HUES64 (cell line): ENCODE results near the gene SHISAL1.

Experiments used
- H3K27ac ChIP-seq: 2 replicates; pipeline ENCODE4 v1.7.0; 2013; ENCODE audit warnings: low read depth, low read length, inconsistent platforms
- H3K27me3 ChIP-seq: 2 replicates; pipeline ENCODE4 v1.6.1; 2013; ENCODE audit warnings: mild to moderate bottlenecking, low read length; ENCODE audit not compliant: insufficient read depth
- H3K36me3 ChIP-seq: 2 replicates; pipeline ENCODE4 v1.6.1; 2013; ENCODE audit warnings: mild to moderate bottlenecking, low read length; ENCODE audit not compliant: insufficient read depth
- H3K4me1 ChIP-seq: 2 replicates; pipeline ENCODE4 v1.6.1; 2013; ENCODE audit warnings: mild to moderate bottlenecking, low read length, moderate library complexity; ENCODE audit not compliant: insufficient read depth
- H3K4me3 ChIP-seq: 2 replicates; pipeline ENCODE4 v1.5.1; 2013; ENCODE audit warnings: mild to moderate bottlenecking, low read length, moderate library complexity
- H3K9ac ChIP-seq: 2 replicates; pipeline ENCODE4 v1.6.1; 2013; ENCODE audit warnings: mild to moderate bottlenecking, low read depth, low read length
- H3K9me3 ChIP-seq: 2 replicates; pipeline ENCODE4 v1.6.1; 2013; ENCODE audit warnings: low read depth, low read length; ENCODE audit not compliant: insufficient read depth
- WGBS: fragments of 150-250, 120-280 bp; methylation state at CpG from one replicate; pipeline ENCODE4 v1.1.7; 2013; ENCODE audit warnings: missing lambda C conversion rate; 5-methylcytosine and 5-hydroxymethylcytosine counted together

The SHISAL1 gene

DNA sequence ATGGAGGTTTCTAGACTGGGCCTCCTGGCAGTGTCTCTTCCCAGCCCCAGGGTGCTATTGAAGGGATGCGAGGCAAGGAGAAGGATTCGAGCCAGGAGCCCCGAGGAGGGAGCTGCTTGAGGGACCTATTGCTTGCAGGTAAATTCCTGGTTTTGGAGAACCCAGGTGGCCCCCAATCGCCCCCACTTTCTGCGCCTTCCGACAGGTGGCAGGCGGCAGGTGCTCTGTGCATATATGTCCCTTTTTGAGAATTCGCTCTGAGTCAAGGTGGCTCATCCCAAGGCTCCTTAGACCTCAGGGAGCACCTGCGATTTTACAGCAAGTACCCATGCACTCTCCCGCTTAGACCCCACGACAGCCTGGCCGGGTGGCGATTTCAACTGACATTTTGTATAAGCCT is 40.3 kb upstream of the SHISAL1 start:
- H3K9me3 ChIP-seq = no peaks in the 10 kb centered on the region
- 88% methylated on average over 13 of the region's 13 CpGs for WGBS
- no peak overlapping the region for H3K9ac ChIP-seq
- H3K4me1 ChIP-seq = peaks cover 12% of the 10 kb centered on the region
- no peak overlapping the region for H3K27ac ChIP-seq
- no peaks in the 10 kb centered on the region for H3K27me3 ChIP-seq
- no peaks in the 10 kb centered on the region for H3K36me3 ChIP-seq
- H3K4me3 ChIP-seq = no peak overlapping the region

DNA sequence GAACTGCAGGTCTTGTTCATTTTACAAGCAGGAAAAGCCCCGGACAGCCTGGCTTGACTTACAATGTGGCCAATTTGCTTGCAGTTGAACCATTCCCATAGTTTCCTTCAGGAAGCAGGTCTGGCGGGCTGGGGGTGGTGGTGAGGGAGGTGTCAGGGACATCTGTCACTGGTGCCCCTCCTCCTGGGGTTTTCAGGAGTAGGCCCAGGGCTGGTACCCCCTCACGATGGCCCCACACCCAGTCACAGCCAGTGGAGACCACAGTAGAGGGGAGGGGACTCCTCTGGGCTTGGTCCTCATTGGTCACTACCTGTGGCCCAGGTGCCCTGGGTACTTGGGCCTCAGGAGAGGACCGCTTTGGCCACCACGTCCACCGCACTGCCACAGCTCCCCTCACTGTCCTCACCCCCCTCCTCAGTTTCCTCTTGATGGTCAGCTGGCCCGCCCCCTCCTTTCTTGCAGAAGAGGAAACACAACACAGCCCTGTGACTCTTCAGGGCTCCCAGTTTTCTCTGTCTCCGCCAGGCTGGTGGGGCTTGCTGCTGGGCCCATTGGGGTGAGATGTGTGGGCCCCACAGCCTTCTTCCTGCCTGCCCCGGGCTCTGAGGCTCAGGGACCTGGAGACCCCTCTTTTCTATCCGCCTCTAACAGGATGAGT is 39.8 kb upstream of the SHISAL1 start:
- Histone ChIP-seq H3K27me3 (no peaks in the 10 kb centered on the region), H3K36me3 (no peaks in the 10 kb centered on the region), H3K4me3 (no peak overlapping the region), H3K27ac (no peak overlapping the region), H3K9me3 (no peaks in the 10 kb centered on the region), H3K9ac (no peak overlapping the region), H3K4me1 (peaks cover 7% of the 10 kb centered on the region)
- 83% methylated on average over 10 of the region's 10 CpGs for WGBS

DNA sequence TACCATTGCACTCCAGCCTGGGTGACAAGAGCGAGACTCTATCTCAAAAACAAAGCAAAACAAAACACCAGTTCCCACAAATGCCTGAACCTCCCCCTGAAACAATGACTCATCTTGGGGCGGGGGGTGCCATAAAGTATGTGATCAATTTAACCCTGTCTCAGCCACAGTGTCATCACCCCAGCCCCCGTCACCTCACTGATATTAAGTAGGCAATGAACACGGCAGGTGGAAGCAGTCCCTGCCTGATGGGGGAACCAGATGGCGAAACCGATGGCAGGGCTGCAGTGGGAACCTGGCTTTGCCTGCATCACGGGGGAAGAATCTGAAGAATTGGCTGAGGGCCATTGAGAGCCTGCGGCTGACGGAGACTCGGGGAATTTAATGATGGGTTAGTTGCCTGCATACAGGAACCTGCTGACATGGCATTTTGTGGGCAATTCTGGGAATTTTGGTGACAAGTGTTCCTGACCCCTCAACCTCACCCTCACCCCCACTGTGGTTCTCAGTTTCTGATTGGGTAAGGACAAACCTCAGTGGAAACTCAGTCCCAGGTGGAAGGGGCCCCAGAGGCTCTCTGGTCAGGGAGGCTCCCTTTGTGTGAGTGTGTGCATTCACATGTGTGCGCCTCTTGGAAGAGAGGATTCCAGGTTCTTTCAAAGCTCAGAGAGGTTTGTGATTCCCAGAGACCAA is 39.1 kb upstream of the SHISAL1 start:
- Histone ChIP-seq H3K4me3 (no peak overlapping the region), H3K9ac (no peak overlapping the region)
- WGBS = 53% methylated on average over 11 of the region's 11 CpGs

DNA sequence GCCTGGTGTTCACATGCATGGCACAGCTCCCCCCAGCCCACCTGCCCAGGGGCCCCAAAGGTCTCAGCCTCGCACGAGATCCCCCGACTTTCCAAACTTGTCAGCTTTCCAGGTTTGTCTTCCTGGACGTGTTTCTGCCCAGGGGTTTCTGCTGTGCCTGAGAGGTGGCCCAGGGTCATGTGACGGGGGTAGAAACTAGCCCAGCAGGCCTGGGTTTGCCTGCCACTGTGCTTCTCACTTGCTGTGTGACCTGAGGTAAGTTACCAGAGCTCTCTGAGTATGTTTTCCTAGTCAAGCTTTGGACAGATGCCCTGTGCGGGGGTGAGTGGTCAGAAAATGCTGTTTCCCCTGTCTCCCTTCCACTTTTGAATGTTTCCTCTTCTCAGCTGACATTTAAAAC is 38.3 kb upstream of the SHISAL1 start:
- no peak overlapping the region for H3K9ac ChIP-seq

More for the DNA sequence above, 39.1 kb upstream of the SHISAL1 start:
- Histone ChIP-seq H3K36me3 (no peaks in the 10 kb centered on the region), H3K27ac (no peak overlapping the region), H3K9me3 (no peaks in the 10 kb centered on the region), H3K4me1 (peaks cover 7% of the 10 kb centered on the region), H3K27me3 (no peaks in the 10 kb centered on the region)

DNA sequence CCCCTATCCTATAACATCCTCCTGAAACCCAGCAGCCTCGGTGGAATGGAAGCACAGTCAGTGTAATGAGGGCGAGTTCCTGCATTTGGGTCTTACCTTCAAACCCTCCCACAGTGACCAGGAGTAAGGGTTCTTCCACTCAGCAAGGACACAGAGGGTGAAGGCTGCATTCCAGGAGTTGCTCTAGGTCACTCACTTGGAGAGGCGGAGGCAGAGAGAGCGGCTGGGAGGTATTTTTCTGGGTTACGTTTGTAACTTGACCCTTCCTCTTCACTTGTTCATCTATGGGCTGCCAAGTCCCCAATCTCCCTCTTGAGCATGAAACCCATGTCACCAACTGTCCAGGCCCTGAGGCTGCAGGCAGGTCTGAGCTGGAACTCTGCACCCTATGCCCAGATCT is 36.8 kb upstream of the SHISAL1 start:
- Histone ChIP-seq H3K27ac (no peak overlapping the region), H3K9me3 (no peaks in the 10 kb centered on the region), H3K4me1 (peaks cover 7% of the 10 kb centered on the region), H3K9ac (no peak overlapping the region; the same call in 1 of the 2 replicates), H3K36me3 (no peaks in the 10 kb centered on the region), H3K4me3 (no peak overlapping the region), H3K27me3 (no peaks in the 10 kb centered on the region)
- 82% methylated on average over 4 of the region's 5 CpGs for WGBS

More for the DNA sequence above, 38.3 kb upstream of the SHISAL1 start:
- Histone ChIP-seq H3K27me3 (no peaks in the 10 kb centered on the region), H3K9me3 (no peaks in the 10 kb centered on the region), H3K36me3 (no peaks in the 10 kb centered on the region), H3K4me3 (no peak overlapping the region), H3K4me1 (peaks cover 7% of the 10 kb centered on the region), H3K27ac (no peak overlapping the region)
- 83% methylated on average over 6 of the region's 6 CpGs for WGBS

DNA sequence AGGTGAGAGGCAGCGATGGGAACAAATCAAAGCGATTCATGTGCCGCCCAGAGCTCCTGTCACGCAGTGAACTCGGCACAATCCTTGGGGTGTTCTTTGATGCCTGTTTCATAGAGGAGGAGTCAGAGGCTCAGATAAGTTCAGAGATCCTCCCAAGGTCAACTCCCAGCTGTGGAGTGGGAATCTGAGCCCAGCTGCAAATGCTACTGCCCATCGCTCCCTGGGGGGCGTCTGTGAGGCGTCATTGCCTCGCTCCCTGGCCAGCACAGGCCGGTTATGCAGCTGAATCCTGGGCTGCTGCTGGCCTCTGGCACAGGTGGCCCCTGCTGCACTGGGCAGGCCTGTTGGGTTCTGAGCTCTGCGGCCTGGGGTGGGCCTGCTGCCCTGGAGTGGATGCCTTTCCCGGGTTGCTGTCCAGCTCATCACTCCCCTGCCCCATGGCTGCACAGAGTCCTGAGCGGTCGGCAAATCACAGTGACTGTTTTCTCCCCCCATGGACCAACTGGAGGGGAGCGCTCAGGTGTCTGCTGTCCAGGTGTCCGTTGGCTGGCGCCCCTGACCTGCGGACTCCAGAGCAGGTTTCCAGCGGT is 36.3 kb upstream of the SHISAL1 start:
- no peak overlapping the region for H3K4me3 ChIP-seq
- WGBS = 81% methylated on average over 19 of the region's 19 CpGs
- no peaks in the 10 kb centered on the region for H3K9me3 ChIP-seq
- no peaks in the 10 kb centered on the region for H3K36me3 ChIP-seq
- H3K27me3 ChIP-seq = no peaks in the 10 kb centered on the region
- no peak overlapping the region for H3K27ac ChIP-seq
- H3K4me1 ChIP-seq = peaks cover 7% of the 10 kb centered on the region
- H3K9ac ChIP-seq = no peak overlapping the region

DNA sequence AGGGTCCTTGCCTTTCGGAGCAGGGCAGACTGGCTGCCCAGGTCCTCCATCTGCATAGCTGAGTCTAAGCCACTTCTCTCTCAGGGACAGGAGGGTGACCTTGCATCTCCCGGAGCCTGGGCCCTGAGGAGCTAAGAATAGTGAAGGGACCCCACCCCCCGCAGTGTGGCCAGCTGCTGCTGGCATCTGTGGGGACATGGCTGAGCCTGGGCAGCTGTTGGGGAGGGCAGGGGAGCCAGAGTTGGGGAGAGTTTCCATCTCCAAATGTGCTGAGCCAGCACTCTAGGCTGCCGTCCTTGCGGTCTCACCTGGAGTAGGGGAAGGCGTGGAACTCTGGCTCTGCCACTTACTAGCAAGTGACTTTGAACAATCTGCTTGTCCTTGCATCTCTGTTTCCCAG is 34.8 kb upstream of the SHISAL1 start:
- H3K27me3 ChIP-seq = no peaks in the 10 kb centered on the region; the same call in 1 of the 2 replicates
- H3K9me3 ChIP-seq = no peaks in the 10 kb centered on the region
- H3K27ac ChIP-seq = no peak overlapping the region
- no peak overlapping the region for H3K9ac ChIP-seq
- no peaks in the 10 kb centered on the region for H3K36me3 ChIP-seq
- peaks cover 7% of the 10 kb centered on the region for H3K4me1 ChIP-seq
- 91% methylated on average over 6 of the region's 6 CpGs for WGBS
- H3K4me3 ChIP-seq = no peak overlapping the region

DNA sequence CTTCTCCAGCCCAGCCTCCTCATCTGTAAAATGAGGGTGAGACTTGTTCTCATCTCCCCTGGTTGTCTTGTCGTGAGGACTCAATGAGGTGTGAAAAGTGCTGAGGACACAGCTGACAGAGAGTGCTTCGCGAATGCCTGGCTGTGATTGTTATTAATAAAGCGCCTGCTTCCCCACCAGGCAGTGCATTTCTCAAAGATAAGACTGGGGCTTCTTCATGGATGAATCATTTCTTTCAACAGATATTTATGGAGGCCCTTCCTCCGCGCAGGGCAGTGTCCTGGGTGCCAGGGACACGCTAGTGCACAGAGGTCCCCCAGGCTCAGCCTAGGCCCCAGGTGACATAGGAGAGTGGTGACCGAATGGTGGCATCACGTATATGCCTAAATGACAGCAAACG is 34.3 kb upstream of the SHISAL1 start:
- Histone ChIP-seq H3K4me1 (peaks cover 3% of the 10 kb centered on the region), H3K36me3 (no peaks in the 10 kb centered on the region), H3K27me3 (no peaks in the 10 kb centered on the region; the same call in 1 of the 2 replicates), H3K9ac (no peak overlapping the region), H3K9me3 (no peaks in the 10 kb centered on the region), H3K4me3 (no peak overlapping the region), H3K27ac (no peak overlapping the region)
- 85% methylated on average over 10 of the region's 10 CpGs for WGBS

DNA sequence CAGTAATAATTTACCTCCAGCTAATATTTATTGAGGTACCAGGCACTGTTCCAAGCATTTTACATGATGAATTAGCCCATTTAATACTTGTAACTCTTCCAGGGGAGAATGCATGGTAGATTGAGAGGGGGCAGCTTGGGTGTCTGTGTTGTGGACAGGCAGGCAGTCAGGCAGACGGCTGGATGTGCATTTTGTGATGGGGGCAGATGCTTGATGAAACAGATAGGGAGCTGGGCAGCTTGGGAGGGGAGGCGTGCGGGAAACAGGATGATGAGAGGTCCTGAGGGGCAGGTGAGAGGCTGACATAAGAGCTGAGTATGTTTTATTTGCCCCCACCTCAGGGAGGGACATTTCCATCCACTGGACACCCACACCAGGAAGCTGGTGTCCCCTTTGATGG is 33.1 kb upstream of the SHISAL1 start:
- Histone ChIP-seq H3K4me3 (no peak overlapping the region), H3K9me3 (no peaks in the 10 kb centered on the region), H3K4me1 (peaks cover 7% of the 10 kb centered on the region; the same call in 1 of the 2 replicates), H3K9ac (no peak overlapping the region), H3K27ac (no peak overlapping the region), H3K36me3 (no peaks in the 10 kb centered on the region), H3K27me3 (no peaks in the 10 kb centered on the region; the same call in 1 of the 2 replicates)
- WGBS = 97% methylated on average over 3 of the region's 3 CpGs

DNA sequence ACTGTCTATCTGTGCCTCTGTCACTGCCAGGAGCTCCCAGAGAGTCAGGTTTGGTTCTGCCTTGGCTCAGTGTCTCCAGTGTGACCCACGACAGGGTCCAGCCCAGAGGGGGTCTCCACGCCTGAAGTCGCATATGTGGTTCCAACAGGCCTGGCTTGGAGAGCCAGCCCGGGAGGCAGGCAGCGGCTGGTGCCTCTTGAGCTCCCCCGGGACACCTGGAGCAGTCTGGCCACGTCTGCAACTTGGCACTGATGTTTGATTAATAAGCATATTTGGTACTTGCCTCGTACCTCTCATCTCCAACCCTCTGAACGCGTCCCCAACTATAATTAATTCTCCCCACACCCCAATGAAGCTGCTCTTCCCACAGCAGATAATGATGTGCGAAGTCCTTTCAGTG is 31.7 kb upstream of the SHISAL1 start:
- Histone ChIP-seq H3K27ac (no peak overlapping the region), H3K9ac (no peak overlapping the region), H3K9me3 (no peaks in the 10 kb centered on the region), H3K4me1 (peaks cover 7% of the 10 kb centered on the region; the same call in 1 of the 2 replicates), H3K4me3 (no peak overlapping the region), H3K36me3 (no peaks in the 10 kb centered on the region), H3K27me3 (no peaks in the 10 kb centered on the region; the same call in 1 of the 2 replicates)
- 90% methylated on average over 8 of the region's 11 CpGs for WGBS

DNA sequence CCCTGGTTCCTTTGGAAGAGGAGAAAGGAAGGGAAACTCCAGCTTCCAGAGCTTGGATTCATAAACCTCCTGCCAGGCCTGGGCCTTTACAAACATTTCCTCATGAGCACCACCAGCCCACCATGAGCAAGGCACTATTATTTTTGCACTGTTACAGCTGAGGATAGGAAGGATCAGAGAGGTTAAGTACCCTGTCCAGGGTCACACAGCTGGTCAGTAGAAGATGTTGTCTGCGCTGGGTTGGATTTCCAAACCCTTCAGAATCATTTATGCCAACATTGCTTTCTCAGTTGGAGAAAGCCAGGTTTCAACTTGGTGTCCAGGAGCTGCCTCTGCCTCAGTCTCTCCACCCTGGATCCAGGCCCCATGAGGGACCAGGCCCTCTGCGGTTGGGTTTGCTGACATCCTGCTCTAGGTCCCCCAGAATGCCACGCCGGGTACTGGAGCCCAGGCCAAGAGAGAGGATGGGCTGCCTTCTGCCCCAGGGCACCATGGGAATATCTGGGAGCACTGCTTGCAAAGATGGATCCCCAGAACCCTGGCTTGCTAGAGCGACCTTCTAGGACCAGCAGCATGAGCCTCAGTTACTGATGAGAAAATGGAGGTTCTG is 29.7 kb upstream of the SHISAL1 start:
- H3K36me3 ChIP-seq = no peaks in the 10 kb centered on the region
- WGBS = 95% methylated on average over 5 of the region's 5 CpGs
- no peaks in the 10 kb centered on the region; the same call in 1 of the 2 replicates for H3K27me3 ChIP-seq
- no peak overlapping the region; the same call in 1 of the 2 replicates for H3K27ac ChIP-seq
- H3K4me1 ChIP-seq = peaks cover 12% of the 10 kb centered on the region; the same call in 1 of the 2 replicates
- H3K4me3 ChIP-seq = no peak overlapping the region
- no peaks in the 10 kb centered on the region for H3K9me3 ChIP-seq
- H3K9ac ChIP-seq = no peak overlapping the region
